GM12872 (cell line): ENCODE measurements around the gene WEE2.

Source experiments
- TF ChIP-seq, protein P1 (sequence below): IDR thresholded peaks from 3 replicates; pipeline ENCODE4 v1.5.1; 2011; ENCODE audit warnings: low read depth, mild to moderate bottlenecking, low read length, moderate library complexity; ENCODE audit not compliant: insufficient read depth

Gene WEE2

DNA sequence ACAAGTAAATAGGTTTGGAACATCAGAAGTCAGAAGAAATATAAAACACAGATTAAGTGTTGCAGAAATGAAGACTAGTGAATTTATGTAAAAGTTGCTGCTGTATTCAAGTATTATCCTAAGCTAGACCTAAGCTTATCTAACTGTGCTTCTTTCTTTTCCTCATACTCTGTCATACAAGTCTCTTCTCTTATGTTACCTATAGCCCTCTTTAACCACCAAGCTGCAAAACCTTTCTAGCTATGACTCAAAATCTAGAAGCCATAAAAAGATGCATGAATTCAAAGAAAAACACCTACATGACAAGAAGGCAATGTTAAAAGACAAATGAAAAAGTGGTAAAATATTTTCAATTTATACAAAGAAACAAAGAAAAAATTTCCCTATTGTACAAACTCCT lies 29.1 kb upstream of the WEE2 start:
- TF ChIP-seq, protein P1, sequence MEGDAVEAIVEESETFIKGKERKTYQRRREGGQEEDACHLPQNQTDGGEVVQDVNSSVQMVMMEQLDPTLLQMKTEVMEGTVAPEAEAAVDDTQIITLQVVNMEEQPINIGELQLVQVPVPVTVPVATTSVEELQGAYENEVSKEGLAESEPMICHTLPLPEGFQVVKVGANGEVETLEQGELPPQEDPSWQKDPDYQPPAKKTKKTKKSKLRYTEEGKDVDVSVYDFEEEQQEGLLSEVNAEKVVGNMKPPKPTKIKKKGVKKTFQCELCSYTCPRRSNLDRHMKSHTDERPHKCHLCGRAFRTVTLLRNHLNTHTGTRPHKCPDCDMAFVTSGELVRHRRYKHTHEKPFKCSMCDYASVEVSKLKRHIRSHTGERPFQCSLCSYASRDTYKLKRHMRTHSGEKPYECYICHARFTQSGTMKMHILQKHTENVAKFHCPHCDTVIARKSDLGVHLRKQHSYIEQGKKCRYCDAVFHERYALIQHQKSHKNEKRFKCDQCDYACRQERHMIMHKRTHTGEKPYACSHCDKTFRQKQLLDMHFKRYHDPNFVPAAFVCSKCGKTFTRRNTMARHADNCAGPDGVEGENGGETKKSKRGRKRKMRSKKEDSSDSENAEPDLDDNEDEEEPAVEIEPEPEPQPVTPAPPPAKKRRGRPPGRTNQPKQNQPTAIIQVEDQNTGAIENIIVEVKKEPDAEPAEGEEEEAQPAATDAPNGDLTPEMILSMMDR = no peak

DNA sequence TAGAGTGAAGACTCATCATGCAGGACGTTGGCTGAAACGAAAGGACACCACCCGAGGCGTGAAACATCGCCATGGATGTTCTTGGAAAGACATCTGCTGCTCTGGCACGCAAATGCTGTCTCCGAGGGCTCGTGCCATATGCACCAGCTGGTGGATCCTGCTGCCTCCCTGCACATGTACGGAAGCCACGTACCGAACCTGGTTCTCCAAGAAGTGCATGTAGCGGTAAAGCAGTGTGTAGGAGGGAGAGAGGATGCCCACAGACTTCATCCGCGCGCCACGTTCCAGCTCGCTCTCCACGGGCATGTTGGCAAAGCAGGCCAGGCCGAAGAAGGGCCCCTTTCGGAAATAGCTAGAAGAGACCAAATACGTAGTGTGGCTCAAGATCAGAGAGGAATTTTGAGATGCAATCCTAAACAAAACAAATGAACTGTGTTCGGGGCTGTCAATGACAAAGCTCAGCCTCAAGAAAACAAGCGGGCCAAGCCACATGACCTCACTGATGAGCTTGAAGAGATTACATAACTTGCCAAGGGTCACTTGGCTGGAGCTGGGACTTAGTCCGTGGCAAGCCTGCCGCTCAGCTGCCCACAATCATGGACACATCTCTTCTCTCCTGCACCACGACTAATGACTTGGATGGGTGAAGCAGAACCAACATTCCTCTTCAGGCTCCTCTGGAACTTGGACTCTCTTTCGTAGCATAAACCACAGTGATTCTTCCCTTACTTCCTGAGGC lies 22.7 kb upstream of the WEE2 start:
- TF ChIP-seq, protein P1 = no peak

- TF ChIP-seq, protein P1 = no peak
Measured at GRCh38 chr7:141686074-141686473, 22.1 kb upstream of the WEE2 start.

DNA sequence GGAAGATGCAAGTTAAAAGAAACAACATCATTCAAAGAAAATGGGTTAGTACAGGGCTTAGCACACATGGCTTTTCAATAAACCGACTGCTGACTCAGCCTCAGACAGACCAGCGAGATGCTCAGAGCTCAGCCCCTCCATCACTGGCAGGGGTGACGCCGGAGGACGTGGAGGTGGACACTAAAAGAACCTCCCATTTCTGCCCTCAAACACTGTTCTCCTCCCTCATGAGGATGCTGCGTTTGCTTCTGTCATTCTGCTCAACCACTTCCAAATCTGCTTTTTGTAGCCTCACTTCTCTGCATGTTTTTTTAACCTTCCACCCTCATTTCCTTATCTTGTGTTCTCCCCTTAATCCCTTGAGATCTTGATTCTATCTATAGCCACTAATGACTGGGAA lies 21.5 kb upstream of the WEE2 start:
- TF ChIP-seq, protein P1 = no peak

GRCh38 chr7:141688043-141688442 lies 20.1 kb upstream of the WEE2 start:
- TF ChIP-seq, protein P1 = no peak

- TF ChIP-seq, protein P1 = no peak
Measured at GRCh38 chr7:141691540-141691939, 16.6 kb upstream of the WEE2 start.

- TF ChIP-seq, protein P1 = no peak
Measured at GRCh38 chr7:141691961-141692360, 16.2 kb upstream of the WEE2 start.
